Measurements from ENCODE around the gene SPIN1. TPM values are rescaled to one million over a fixed set of nuclear protein-coding genes. Genes with fewer than 3 reads are reported as not detected.
"Not testable (repeated sequence)": the region's sequence is repeated elsewhere in the genome, so short reads cannot be mapped to it uniquely, and the experiment has no call there.

Gene SPIN1
- polyA plus RNA-seq, 3 donors: 11.0 to 14.0 (median 11.3) TPM

- DNase-seq: no peak
- TF ChIP-seq CTCF (IDR thresholded peaks at IDR 0.05): no peak
- H2AFZ ChIP-seq (ENCODE audit: insufficient read depth, low read depth, low read length, poor library complexity, severe bottlenecking): peak overlapping the region; percentile 5
- Mint-ChIP-seq H3K27me3 (ENCODE audit: low read depth in 3 of 3) (no peaks in the 10 kb centered on the region), H3K36me3 (no peaks in the 10 kb centered on the region), H3K9me3 (peaks cover 0 to 6% (median 2%) of the 10 kb centered on the region in 7 donors), H3K4me3 (no peak overlapping the region), H3K4me1 (peaks cover 37% of the 10 kb centered on the region), H3K27ac (peak overlapping the region in 2 of 7 donors; percentile 12 to 18)
- peaks cover 26 to 31% of the 10 kb centered on the region in 2 donors for H3K4me1 ChIP-seq (ENCODE audit: control insufficient read depth in 1 of 2, insufficient read depth in 2 of 2, low read length in 2 of 2)
- no peaks in the 10 kb centered on the region for H3K27me3 ChIP-seq (ENCODE audit: control insufficient read depth in 2 of 2, insufficient read depth in 2 of 2, low read length in 2 of 2)
- H4K20me1 ChIP-seq (ENCODE audit: insufficient read depth, low read length): no peaks in the 10 kb centered on the region
- H3K9me3 ChIP-seq (replicated peaks in 1 of 2; ENCODE audit: control insufficient read depth in 1 of 2, insufficient read depth in 1 of 2, low read length in 2 of 2): peaks cover 0 to 2% of the 10 kb centered on the region in 2 donors
- no CpG with 5 or more reads among the region's 2 CpGs for WGBS (ENCODE audit: insufficient coverage)
- intact Hi-C loops (cut with micrococcal nuclease): no loop called here
- H3K4me2 ChIP-seq (replicated peaks; ENCODE audit: extremely low read depth, low read length, poor library complexity, severe bottlenecking): no peak overlapping the region
- H3K4me3 ChIP-seq (replicated peaks in 1 of 3; ENCODE audit: low read depth in 2 of 3, low read length in 3 of 3): no peak overlapping the region
- H3K36me3 ChIP-seq (replicated peaks in 1 of 2; ENCODE audit: control insufficient read depth in 1 of 2, insufficient read depth in 2 of 2, low read length in 2 of 2): no peaks in the 10 kb centered on the region
- H3K79me2 ChIP-seq (ENCODE audit: insufficient read depth, low read length): no peaks in the 10 kb centered on the region
- no peak overlapping the region for H3K27ac ChIP-seq (ENCODE audit: low read depth in 1 of 2, low read length in 2 of 2)
- no peak overlapping the region for H3K9ac ChIP-seq (ENCODE audit: insufficient read depth, low read length, poor library complexity, severe bottlenecking)
Observed at GRCh38 chr9:88342246-88342645, 46.0 kb upstream of the SPIN1 start.

GRCh38 chr9:88344013-88344412 lies 44.2 kb upstream of the SPIN1 start:
- Histone ChIP-seq H3K79me2 (ENCODE audit: insufficient read depth, low read length) (no peaks in the 10 kb centered on the region), H2AFZ (ENCODE audit: insufficient read depth, low read depth, low read length, poor library complexity, severe bottlenecking) (no peak overlapping the region), H3K4me3 (replicated peaks in 1 of 3; ENCODE audit: low read depth in 2 of 3, low read length in 3 of 3) (no peak overlapping the region), H3K27me3 (ENCODE audit: control insufficient read depth in 2 of 2, insufficient read depth in 2 of 2, low read length in 2 of 2) (no peaks in the 10 kb centered on the region), H3K9ac (ENCODE audit: insufficient read depth, low read length, poor library complexity, severe bottlenecking) (no peak overlapping the region), H3K9me3 (replicated peaks in 1 of 2; ENCODE audit: control insufficient read depth in 1 of 2, insufficient read depth in 1 of 2, low read length in 2 of 2) (peaks cover 0 to 2% of the 10 kb centered on the region in 2 donors), H3K4me2 (replicated peaks; ENCODE audit: extremely low read depth, low read length, poor library complexity, severe bottlenecking) (no peak overlapping the region), H4K20me1 (ENCODE audit: insufficient read depth, low read length) (no peaks in the 10 kb centered on the region), H3K27ac (ENCODE audit: low read depth in 1 of 2, low read length in 2 of 2) (no peak overlapping the region), H3K36me3 (replicated peaks in 1 of 2; ENCODE audit: control insufficient read depth in 1 of 2, insufficient read depth in 2 of 2, low read length in 2 of 2) (no peaks in the 10 kb centered on the region), H3K4me1 (ENCODE audit: control insufficient read depth in 1 of 2, insufficient read depth in 2 of 2, low read length in 2 of 2) (peaks cover 16 to 18% of the 10 kb centered on the region in 2 donors)
- TF ChIP-seq CTCF (IDR thresholded peaks at IDR 0.05): peak; percentile 9
- intact Hi-C loops (cut with micrococcal nuclease): no loop called here
- Mint-ChIP-seq H3K27me3 (ENCODE audit: low read depth in 3 of 3) (peaks cover 0 to 2% (median 1%) of the 10 kb centered on the region in 3 donors), H3K27ac (no peak overlapping the region), H3K4me1 (peaks cover 24% of the 10 kb centered on the region), H3K36me3 (no peaks in the 10 kb centered on the region), H3K9me3 (peaks cover 0 to 6% (median 2%) of the 10 kb centered on the region in 7 donors), H3K4me3 (no peak overlapping the region)
- DNase-seq: peak in 1 of 3 donors; percentile 10
- 34% methylated on average over 7 of the region's 7 CpGs for WGBS (ENCODE audit: insufficient coverage)

GRCh38 chr9:88350354-88350753 lies 37.9 kb upstream of the SPIN1 start:
- H3K27me3 ChIP-seq (ENCODE audit: control insufficient read depth in 2 of 2, insufficient read depth in 2 of 2, low read length in 2 of 2); H3K4me3 ChIP-seq (replicated peaks in 1 of 3; ENCODE audit: low read depth in 2 of 3, low read length in 3 of 3); H3K27me3 Mint-ChIP-seq (ENCODE audit: low read depth in 3 of 3); H3K36me3 ChIP-seq (replicated peaks in 1 of 2; ENCODE audit: control insufficient read depth in 1 of 2, insufficient read depth in 2 of 2, low read length in 2 of 2); H3K9ac ChIP-seq (ENCODE audit: insufficient read depth, low read length, poor library complexity, severe bottlenecking); H3K4me1 ChIP-seq (ENCODE audit: control insufficient read depth in 1 of 2, insufficient read depth in 2 of 2, low read length in 2 of 2); H4K20me1 ChIP-seq (ENCODE audit: insufficient read depth, low read length); H3K4me2 ChIP-seq (replicated peaks; ENCODE audit: extremely low read depth, low read length, poor library complexity, severe bottlenecking); H3K36me3 Mint-ChIP-seq; DNase-seq; H3K4me1 Mint-ChIP-seq; H3K79me2 ChIP-seq (ENCODE audit: insufficient read depth, low read length); intact Hi-C loops (cut with micrococcal nuclease); H3K4me3 Mint-ChIP-seq; H3K27ac Mint-ChIP-seq; H3K27ac ChIP-seq (ENCODE audit: low read depth in 1 of 2, low read length in 2 of 2); H2AFZ ChIP-seq (ENCODE audit: insufficient read depth, low read depth, low read length, poor library complexity, severe bottlenecking): not testable (repeated sequence)
- H3K9me3 ChIP-seq (replicated peaks in 1 of 2; ENCODE audit: control insufficient read depth in 1 of 2, insufficient read depth in 1 of 2, low read length in 2 of 2): peaks cover 8 to 14% of the 10 kb centered on the region in 2 donors
- WGBS (ENCODE audit: insufficient coverage): 100% methylated on average over 1 of the region's 5 CpGs
- H3K9me3 Mint-ChIP-seq: peaks cover 9 to 17% (median 15%) of the 10 kb centered on the region in 7 donors

Data from CD14-positive monocyte (primary cell).